Inferior parietal cortex (tissue), 1 donor: ENCODE data around the gene KLHL30.
A peak's percentile ranks its signal among the peaks of the same experiment; 100 is the strongest.

ENCODE experiments used
- DNase-seq: peaks from one replicate; pipeline ENCODE4 v3.0.0-alpha.2; 2016; ENCODE audit errors: extremely low spot score

The KLHL30 gene

DNA sequence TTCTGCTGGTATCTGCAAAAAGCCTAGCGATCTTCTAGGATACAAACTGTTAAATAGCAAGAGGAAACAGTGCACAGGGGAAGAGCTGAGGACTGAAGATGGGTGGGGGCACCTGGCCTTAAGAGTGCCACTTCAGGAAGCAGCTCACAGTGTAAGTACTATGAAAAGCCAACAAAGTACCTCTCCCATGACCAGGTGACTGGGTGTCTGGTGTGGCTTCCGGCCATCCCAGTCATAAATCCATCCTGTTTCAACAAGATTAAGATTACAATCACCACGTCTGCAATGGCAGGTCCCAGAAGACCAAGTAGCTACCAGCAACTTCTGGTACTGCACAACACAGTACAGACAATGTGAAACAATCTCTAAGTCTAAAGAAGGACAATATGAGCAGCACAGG lies 36.2 kb downstream of the KLHL30 start:
- no peak for DNase-seq

GRCh38 chr2:238176613-238177012 lies 38.1 kb downstream of the KLHL30 start:
- DNase-seq, result no peak

GRCh38 chr2:238180554-238180953 lies 42.1 kb downstream of the KLHL30 start:
- DNase-seq, result no peak

DNA sequence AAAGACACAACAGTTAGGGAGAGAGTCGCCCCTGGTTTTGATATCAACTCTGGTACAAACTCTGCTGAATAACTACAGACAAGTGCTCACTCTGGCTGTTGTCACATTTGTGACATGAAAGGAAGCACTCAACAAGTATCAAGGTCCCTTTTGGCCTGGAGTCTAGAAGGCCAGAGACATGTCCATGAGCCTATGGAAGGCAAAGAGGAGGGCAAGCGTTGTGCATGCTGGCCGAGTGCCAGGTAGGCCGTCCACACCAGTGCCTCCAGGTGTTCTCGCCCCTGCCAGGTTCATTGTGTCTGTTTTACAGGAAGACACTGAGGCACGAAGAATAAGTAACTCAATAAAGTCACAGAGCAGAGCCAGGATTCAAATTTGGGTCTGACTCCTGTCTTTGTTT lies 43.9 kb downstream of the KLHL30 start:
- no peak for DNase-seq

DNA sequence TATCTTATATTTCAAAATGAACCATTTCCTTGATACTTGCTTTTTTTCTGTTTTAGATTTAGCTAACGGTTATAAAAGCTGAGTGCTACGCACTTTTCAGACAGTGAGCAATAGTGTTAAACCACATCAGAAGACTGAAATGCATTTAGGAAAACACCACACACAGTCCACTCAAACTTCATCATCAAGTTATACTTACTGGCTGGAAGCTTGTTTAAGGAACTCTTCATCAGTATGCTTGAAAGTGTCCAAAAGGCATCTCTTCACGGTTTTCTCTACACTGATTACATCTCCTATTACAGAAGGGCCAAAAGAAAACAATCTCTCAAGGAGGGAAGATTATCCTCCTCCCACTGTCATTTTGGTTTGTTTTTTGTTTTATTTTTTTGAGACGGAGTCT lies 45.4 kb downstream of the KLHL30 start:
- DNase-seq, result no peak

DNA sequence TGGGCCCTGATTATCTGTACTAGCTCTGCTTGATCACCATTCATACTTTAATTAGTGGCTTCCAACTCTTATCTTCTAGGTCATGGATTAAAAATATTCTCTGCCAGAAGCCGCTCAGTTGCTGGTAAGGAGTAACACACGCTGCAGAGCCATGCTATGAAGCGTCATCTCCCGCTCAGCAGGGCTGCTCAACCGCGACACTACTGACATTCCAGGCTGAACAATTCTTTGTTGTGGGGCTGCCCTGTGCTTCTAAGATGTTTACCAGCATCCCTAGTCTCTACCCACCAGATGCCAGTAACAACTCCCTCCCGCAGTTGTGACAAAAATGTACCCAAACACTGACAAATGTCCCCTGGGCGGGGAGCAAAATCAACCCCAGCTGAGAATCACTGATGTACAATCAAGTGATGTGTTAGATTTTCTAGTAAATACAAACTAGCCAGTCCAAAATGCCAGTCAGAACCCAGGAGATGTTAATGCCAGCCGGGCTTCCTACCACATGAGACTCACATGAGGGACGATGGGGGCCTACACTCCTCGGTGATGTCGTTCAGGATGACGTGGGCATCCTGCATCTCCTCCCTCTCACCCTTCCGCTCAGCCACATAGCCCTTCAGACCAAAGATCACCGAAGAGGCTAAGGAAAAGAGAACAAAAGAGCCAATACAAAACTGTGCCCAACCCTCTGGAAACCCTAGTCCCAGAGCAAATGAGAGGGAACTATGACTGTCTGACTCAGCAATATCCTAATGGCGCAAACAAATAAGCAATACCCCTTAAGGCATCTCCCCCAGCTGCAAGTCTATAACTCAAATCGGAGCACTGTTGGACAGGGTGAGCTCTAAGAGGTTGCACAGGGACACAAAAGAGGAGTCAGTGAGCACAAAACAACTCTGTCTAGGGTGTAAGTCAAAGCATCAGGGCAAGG lies 49.4 kb downstream of the KLHL30 start:
- DNase-seq, result peak; percentile 45

DNA sequence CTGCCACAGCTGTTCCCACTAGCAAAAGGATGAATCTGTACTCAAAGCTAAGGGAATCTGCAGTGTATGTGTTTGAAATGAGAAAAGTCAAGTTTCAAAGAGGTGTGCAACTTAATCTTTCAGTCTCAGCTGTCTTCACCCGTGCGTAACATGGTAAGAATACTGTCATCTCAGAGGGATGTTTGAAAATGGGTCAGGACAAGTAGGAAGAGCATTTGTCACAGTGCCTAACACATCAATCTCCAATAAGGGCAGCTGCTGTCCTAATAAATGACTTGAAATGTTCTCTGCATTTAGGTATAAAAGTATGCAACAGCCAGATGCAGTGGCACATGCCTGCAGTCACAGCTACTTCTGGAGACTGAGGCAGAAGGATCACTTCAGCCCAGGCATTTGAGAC lies 52.0 kb downstream of the KLHL30 start:
- DNase-seq, result no peak
